Heart right ventricle (tissue), 16 donors: Measurements from ENCODE around the gene GPBP1L1. TPM values are rescaled to one million over a fixed set of nuclear protein-coding genes. Genes with fewer than 3 reads are reported as not detected.
A peak's percentile ranks its signal among the peaks of the same experiment; 100 is the strongest.

ENCODE experiments used
- ATAC-seq, 8 donors: fragments of 200-7000 bp; cut with Tn5 transposase; one replicate each; pipeline ENCODE4 v1.9.1; 2020; ENCODE audit warnings: mild to moderate bottlenecking in 8 of 8, moderate library complexity in 8 of 8, moderate number of reproducible peaks in 1 of 8
- DNase-seq, 2 donors: peaks; one replicate each; pipeline ENCODE4 v3.0.0-alpha.2; 2020
- H3K27ac ChIP-seq, 10 donors: fragments of 200-600 bp; sonication (generic) in 2 of 10; one replicate each; pipeline versions ENCODE4 v1.5.0 to v1.8.0; 2020 to 2022; ENCODE audit warnings: mild to moderate bottlenecking in 3 of 10
- H3K27me3 ChIP-seq, 7 donors: fragments of 200-600 bp; one replicate each; pipeline ENCODE4 v1.8.0; 2021 to 2022; ENCODE audit warnings: mild to moderate bottlenecking in 2 of 7
- H3K36me3 ChIP-seq, 9 donors: fragments of 200-600 bp; sonication (generic) in 1 of 9; one replicate each; pipeline versions ENCODE4 v1.5.0 to v1.8.0; 2020 to 2022; ENCODE audit warnings: mild to moderate bottlenecking in 2 of 9
- H3K4me1 ChIP-seq, 9 donors: fragments of 200-600 bp; sonication (generic) in 1 of 9; one replicate each; pipeline versions ENCODE4 v1.5.0 to v1.8.0; 2020 to 2022; ENCODE audit warnings: mild to moderate bottlenecking in 4 of 9
- H3K4me3 ChIP-seq, 10 donors: fragments of 200-600 bp; sonication (generic) in 2 of 10; one replicate each; pipeline versions ENCODE4 v1.5.0 to v1.8.0; 2020 to 2022; ENCODE audit warnings: mild to moderate bottlenecking in 7 of 10, moderate library complexity in 2 of 10
- H3K9me3 ChIP-seq, 11 donors: fragments of 200-600 bp in 10 of 11; sonication (generic) in 2 of 11; one replicate each; pipeline versions ENCODE4 v1.5.0 to v1.8.0; 2013 to 2022; ENCODE audit warnings: mild to moderate bottlenecking in 2 of 11, control low read depth in 1 of 11, moderate library complexity in 1 of 11
- WGBS, 2 donors: extraction: QIAGEN DNeasy Blood & Tissue Kit; methylation state at CpG; one replicate each; pipeline ENCODE4 v1.1.7; 2013; ENCODE audit warnings: inconsistent platforms in 1 of 2; 5-methylcytosine and 5-hydroxymethylcytosine counted together
- intact Hi-C, 10 donors: fragments of 100-400 bp; cut with DNase I; formaldehyde crosslinking; loops; one replicate each; pipeline versions ENCODE4 v1.11.1 to v1.14.2; 2022
- polyA plus RNA-seq, 2 donors: library from polyadenylated mRNA; stranded (reverse); fragments of 200-250 nt; gene quantifications; one replicate each; pipeline ENCODE4 v1.2.3, GENCODE V29; 2013
- total RNA-seq, 10 donors: library from RNA; stranded (reverse); fragmentation: NEBNext Ultra II Directional in 3 of 10; extraction: Animal tissue kit (Norgen Biotek cat#: 25700) in 3 of 10; gene quantifications; one replicate each; pipeline versions ENCODE4 v1.2.1 to v1.2.4, GENCODE V29; 2021 to 2023
- TF ChIP-seq, protein P1 (sequence below), 9 donors: fragments of 200-600 bp; sonication (generic) in 2 of 9; IDR thresholded peaks; one replicate each; pipeline versions ENCODE4 v1.5.0 to v1.8.0; 2021 to 2022; ENCODE audit warnings: antibody characterized with exemption in 9 of 9, mild to moderate bottlenecking in 5 of 9, moderate library complexity in 1 of 9
- donor health status: Arrhythmogenic right ventricular cardiomyopathy.
- donor health status: ischemic (EF 13 %, LVEDD 7.1; RV severe dilation, severe dysfunction).
- donor health status: healthy with polysubstance abuse.
- donor health status: DM: no; HTN: yes; CAD: no.
- donor health status: DM: no; HTN: no; CAD: no.
- donor health status: ischemic (EF 25% LVEDD 6.9; RV normal size, moderate dysfunction).
- donor health status: ischemic (EF 25% LVEDD 5.7; RV mildly dilated, moderate dysfunction).
- donor health status: healthy.
- donor health status: DM: yes; HTN: yes; CAD: no.
- donor health status: Ischemic cardiomyopathy.
- donor health status: ischemic (EF 35%, LVEDD 5.7; RV mildly dilated, moderate dysfunction).
- donor health status: nonischemic (EF 11% LVEDD 7.7; RV severe dilation, severe dysfunction).
- donor health status: DM: yes; HTN: yes; CAD: no.
- donor health status: PGD.
- donor health status: ischemic (EF 29% LVEDD 5.4; RV normal size, mild dysfunction).
- donor health status: nonischemic (EF 23%, LVEDD 6.1; RV moderate dilation, normal function).

GPBP1L1 gene
- total and polyA plus RNA-seq, 12 donors = 27.6 to 95.0 (median 81.6) TPM

DNA sequence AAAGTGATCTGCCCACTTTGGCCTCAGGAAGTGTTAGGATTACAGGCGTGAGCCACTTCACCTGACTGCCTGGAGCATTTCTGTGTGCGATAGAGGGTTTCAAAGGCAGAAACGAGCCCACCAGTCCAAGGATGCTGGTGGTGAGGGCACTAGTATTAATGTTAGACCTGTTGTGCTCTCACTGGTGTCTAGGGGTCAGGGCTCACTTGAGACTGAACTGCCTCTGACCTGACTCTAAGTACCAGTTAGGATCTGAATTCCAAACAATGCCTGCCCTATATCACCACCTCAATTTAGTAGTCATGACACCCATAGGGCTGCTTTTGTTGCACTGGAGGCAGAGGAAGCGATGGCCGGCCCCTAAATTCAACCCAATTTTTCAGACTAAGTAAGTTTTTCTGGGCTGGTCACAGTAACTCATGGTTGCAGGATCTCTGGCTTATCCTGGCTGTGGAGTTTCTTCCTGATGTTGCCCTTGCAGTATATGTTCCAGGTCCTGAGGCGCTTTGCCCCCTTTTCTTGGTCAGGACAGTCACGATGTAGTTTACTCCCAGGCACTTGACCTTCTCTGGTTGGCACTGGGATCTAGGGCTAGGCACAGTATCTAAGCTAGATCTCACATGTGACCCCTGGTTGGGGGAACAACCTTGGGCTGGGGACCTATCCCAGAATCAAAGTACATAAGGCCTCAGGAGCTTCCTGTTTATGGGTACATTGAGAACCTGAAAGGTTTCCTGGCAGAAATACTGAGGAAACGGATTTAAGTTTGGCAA is 67.0 kb downstream of the GPBP1L1 start:
- Histone ChIP-seq H3K9me3 (no peaks in the 10 kb centered on the region), H3K27me3 (no peaks in the 10 kb centered on the region), H3K4me1 (peaks cover 6 to 46% (median 25%) of the 10 kb centered on the region in 9 donors), H3K36me3 (peaks cover 0 to 91% (median 35%) of the 10 kb centered on the region in 9 donors), H3K4me3 (no peak overlapping the region), H3K27ac (peak overlapping the region in 9 of 10 donors; percentile 7 to 77 (median 46))
- ATAC-seq (peak in 1 of 8 donors; percentile 51), DNase-seq (no peak)
- 63 to 64% methylated on average over 8 of the region's 8 CpGs for WGBS, 2 donors
- TF ChIP-seq, protein P1, sequence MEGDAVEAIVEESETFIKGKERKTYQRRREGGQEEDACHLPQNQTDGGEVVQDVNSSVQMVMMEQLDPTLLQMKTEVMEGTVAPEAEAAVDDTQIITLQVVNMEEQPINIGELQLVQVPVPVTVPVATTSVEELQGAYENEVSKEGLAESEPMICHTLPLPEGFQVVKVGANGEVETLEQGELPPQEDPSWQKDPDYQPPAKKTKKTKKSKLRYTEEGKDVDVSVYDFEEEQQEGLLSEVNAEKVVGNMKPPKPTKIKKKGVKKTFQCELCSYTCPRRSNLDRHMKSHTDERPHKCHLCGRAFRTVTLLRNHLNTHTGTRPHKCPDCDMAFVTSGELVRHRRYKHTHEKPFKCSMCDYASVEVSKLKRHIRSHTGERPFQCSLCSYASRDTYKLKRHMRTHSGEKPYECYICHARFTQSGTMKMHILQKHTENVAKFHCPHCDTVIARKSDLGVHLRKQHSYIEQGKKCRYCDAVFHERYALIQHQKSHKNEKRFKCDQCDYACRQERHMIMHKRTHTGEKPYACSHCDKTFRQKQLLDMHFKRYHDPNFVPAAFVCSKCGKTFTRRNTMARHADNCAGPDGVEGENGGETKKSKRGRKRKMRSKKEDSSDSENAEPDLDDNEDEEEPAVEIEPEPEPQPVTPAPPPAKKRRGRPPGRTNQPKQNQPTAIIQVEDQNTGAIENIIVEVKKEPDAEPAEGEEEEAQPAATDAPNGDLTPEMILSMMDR (IDR thresholded peaks at IDR 0.05) = no peak
- intact Hi-C loops = no loop called here

DNA sequence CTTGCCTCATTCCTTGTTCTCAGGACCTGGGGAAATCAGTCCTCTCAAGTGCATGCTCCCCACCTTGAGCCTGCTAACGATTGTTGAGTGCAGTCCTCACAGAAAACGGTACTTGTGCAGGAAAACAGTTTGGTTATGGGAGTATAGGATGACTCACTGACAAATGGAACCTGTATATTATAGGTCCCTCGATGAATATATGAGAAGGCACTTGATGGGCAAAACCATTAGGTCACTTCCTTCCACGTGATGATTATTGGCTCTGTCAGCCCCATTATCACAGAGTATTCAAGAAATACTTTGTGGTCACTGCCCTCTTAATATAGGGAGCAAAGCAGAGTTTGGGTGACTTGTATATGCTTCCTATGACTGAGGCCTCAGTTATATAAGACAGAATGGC is 68.7 kb downstream of the GPBP1L1 start:
- H3K4me3 ChIP-seq = no peak overlapping the region
- 61 to 66% methylated on average over 4 of the region's 4 CpGs for WGBS, 2 donors
- DNase-seq (no peak), ATAC-seq (no peak)
- H3K27me3 ChIP-seq = no peaks in the 10 kb centered on the region
- peaks cover 0 to 91% (median 35%) of the 10 kb centered on the region in 9 donors for H3K36me3 ChIP-seq
- intact Hi-C loops = no loop called here
- TF ChIP-seq, protein P1 (IDR thresholded peaks at IDR 0.05) = no peak
- H3K4me1 ChIP-seq = peaks cover 6 to 37% (median 23%) of the 10 kb centered on the region in 9 donors
- H3K27ac ChIP-seq = no peak overlapping the region
- no peaks in the 10 kb centered on the region for H3K9me3 ChIP-seq

- H3K27me3 ChIP-seq = no peaks in the 10 kb centered on the region
- peaks cover 0 to 91% (median 35%) of the 10 kb centered on the region in 9 donors for H3K36me3 ChIP-seq
- H3K27ac ChIP-seq = no peak overlapping the region
- intact Hi-C loops = no loop called here
- DNase-seq (no peak), ATAC-seq (no peak)
- peaks cover 0 to 20% (median 6%) of the 10 kb centered on the region in 9 donors for H3K4me1 ChIP-seq
- no peaks in the 10 kb centered on the region for H3K9me3 ChIP-seq
- WGBS, 2 donors = 91 to 94% methylated on average over 1 of the region's 1 CpG
- H3K4me3 ChIP-seq = no peak overlapping the region
- TF ChIP-seq, protein P1 (IDR thresholded peaks at IDR 0.05) = no peak
Observed at GRCh38 chr1:45615885-45616284, 70.4 kb downstream of the GPBP1L1 start.

- ATAC-seq (no peak), DNase-seq (no peak)
- 80 to 84% methylated on average over 8 of the region's 8 CpGs for WGBS, 2 donors
- Histone ChIP-seq H3K27ac (no peak overlapping the region), H3K9me3 (no peaks in the 10 kb centered on the region), H3K4me1 (peaks cover 0 to 13% (median 3%) of the 10 kb centered on the region in 9 donors), H3K4me3 (no peak overlapping the region), H3K27me3 (no peaks in the 10 kb centered on the region), H3K36me3 (peaks cover 0 to 93% (median 36%) of the 10 kb centered on the region in 9 donors)
- TF ChIP-seq, protein P1 (IDR thresholded peaks at IDR 0.05) = no peak
- intact Hi-C loops = no loop called here
Observed at GRCh38 chr1:45612941-45613579, 73.3 kb downstream of the GPBP1L1 start.
